Measurements from ENCODE around the gene PTPRG. TPM values are rescaled to one million over a fixed set of nuclear protein-coding genes. Genes with fewer than 3 reads are reported as not detected.

Gene PTPRG
- total and polyA plus RNA-seq, 2 of the 13 experiments (the other 11 are each of a cell fraction or from before 2014, with no cell fraction given), result 8.0 to 25.3 TPM

DNA sequence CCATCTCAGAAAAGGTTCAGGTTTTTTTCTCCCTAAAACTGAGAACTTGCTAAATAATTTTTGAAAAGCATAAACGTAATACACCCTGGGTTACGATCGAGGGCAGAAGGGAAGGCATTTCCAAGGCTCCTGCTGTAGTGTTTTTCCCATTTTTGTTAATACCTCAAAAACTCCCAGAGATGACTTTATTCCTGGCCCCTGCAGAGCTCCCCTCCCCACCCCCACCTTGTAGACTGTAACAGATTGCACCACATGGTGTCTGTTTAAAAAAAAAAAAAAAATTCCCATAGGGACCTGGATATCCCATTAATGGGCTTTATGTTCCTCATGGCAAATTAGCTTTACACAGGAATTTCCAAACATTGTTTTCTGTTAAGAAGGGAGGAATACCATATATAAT, 773.8 kb downstream of the PTPRG start:
- Histone ChIP-seq H3K9me3 (ENCODE audit: low read length) (no peaks in the 10 kb centered on the region), H3K79me2 (ENCODE audit: insufficient read depth, low read length) (no peaks in the 10 kb centered on the region), H2AFZ (ENCODE audit: low read length) (no peak overlapping the region), H3K4me1 (ENCODE audit: insufficient read depth, low read length) (no peaks in the 10 kb centered on the region), H3K27me3 (ENCODE audit: control insufficient read depth in 1 of 2, insufficient read depth in 2 of 2, low read length in 2 of 2) (no peaks in the 10 kb centered on the region), H3K4me3 (replicated peaks in 1 of 3; ENCODE audit: insufficient read depth in 1 of 3, low read depth in 2 of 3, low read length in 3 of 3) (no peak overlapping the region), H3K27ac (ENCODE audit: extremely low read length, insufficient read depth, low read length) (no peak overlapping the region), H3K36me3 (replicated peaks in 1 of 2; ENCODE audit: control insufficient read depth in 1 of 2, insufficient read depth in 2 of 2, low read length in 2 of 2) (no peaks in the 10 kb centered on the region), H3K4me2 (ENCODE audit: low read depth, low read length) (no peak overlapping the region), H4K20me1 (ENCODE audit: insufficient read depth, low read length) (no peaks in the 10 kb centered on the region; the same call in 1 of the 2 replicates), H3K9ac (ENCODE audit: insufficient read depth, low read depth, low read length) (no peak overlapping the region)
- ATAC-seq (no peak), FAIRE-seq (no peak), DNase-seq (ENCODE audit: low spot score) (no peak)
- no TSS peak for BruUV-seq (replicated peaks)
- CTCF ChIA-PET (ENCODE audit: low intra/inter-chr PET ratio, low total read pairs), result interaction anchor here (0.9 kb wide), 1 partner anchor 225 kb away, joined by 4 read pairs; no protein-coding TSS in a partner anchor
- POLR2A ChIA-PET, result no interaction called here
- TF ChIP-seq SIN3B (IDR thresholded peaks at IDR 0.05; ENCODE audit: low read length), result no peak
- intact Hi-C loops (cut with micrococcal nuclease; ENCODE audit: unreplicated experiment) (no loop called here), in situ Hi-C loops (cut with HindIII; ENCODE audit: extremely low pct_ligation_motif_present, low pct_unique_long_range_greater_than_20kb) (no loop called here)
- 4% methylated on average over 3 of the region's 3 CpGs for WGBS (ENCODE audit: low lambda C conversion rate)

DNA sequence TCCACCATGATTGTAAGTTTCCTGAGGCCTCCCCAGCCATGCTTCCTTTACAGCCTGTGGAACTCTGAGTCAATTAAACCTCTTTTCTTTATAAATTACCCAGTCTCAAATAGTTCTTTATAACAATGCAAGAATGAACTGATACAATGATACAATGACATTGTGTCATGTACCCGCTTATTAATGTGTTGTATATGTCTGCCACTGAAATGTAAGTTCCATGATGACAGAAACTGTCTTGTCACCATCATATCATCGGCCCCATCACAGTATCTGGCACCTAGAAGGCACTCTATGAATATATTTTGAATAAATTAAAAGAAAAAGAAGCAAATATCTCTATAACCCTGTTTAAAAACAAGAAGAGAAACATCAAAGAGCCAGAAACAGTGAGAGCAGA, 782.4 kb downstream of the PTPRG start:
- TF ChIP-seq, protein P1, sequence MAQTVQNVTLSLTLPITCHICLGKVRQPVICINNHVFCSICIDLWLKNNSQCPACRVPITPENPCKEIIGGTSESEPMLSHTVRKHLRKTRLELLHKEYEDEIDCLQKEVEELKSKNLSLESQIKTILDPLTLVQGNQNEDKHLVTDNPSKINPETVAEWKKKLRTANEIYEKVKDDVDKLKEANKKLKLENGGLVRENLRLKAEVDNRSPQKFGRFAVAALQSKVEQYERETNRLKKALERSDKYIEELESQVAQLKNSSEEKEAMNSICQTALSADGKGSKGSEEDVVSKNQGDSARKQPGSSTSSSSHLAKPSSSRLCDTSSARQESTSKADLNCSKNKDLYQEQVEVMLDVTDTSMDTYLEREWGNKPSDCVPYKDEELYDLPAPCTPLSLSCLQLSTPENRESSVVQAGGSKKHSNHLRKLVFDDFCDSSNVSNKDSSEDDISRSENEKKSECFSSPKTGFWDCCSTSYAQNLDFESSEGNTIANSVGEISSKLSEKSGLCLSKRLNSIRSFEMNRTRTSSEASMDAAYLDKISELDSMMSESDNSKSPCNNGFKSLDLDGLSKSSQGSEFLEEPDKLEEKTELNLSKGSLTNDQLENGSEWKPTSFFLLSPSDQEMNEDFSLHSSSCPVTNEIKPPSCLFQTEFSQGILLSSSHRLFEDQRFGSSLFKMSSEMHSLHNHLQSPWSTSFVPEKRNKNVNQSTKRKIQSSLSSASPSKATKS (CRISPR knock-in tag; IDR thresholded peaks at IDR 0.05), result no peak
- no peak for TF ChIP-seq ZNF749 (CRISPR knock-in tag; IDR thresholded peaks at IDR 0.05; ENCODE audit: borderline replicate concordance)
- TF ChIP-seq HOXA3 (CRISPR knock-in tag; IDR thresholded peaks at IDR 0.05), result no peak
- no peak for TF ChIP-seq KLF15 (CRISPR knock-in tag; IDR thresholded peaks at IDR 0.05; ENCODE audit: borderline replicate concordance)
- TF ChIP-seq JUNB (CRISPR knock-in tag; IDR thresholded peaks at IDR 0.05; ENCODE audit: borderline replicate concordance), result no peak
- TF ChIP-seq MEIS1 (CRISPR knock-in tag; IDR thresholded peaks at IDR 0.05; ENCODE audit: borderline replicate concordance), result no peak
- TF ChIP-seq CCDC6 (CRISPR knock-in tag; IDR thresholded peaks at IDR 0.05), result no peak
- no peak for TF ChIP-seq ZFAT (CRISPR knock-in tag; conservative IDR thresholded peaks at IDR 0.05)
- ChIA-PET CTCF (ENCODE audit: low intra/inter-chr PET ratio, low total read pairs) (no interaction called here), POLR2A (no interaction called here)
- FAIRE-seq (no peak), DNase-seq (ENCODE audit: low spot score) (no peak), ATAC-seq (no peak)
- Histone ChIP-seq H3K9me3 (ENCODE audit: low read length) (no peaks in the 10 kb centered on the region), H3K4me1 (ENCODE audit: insufficient read depth, low read length) (no peaks in the 10 kb centered on the region), H3K4me2 (ENCODE audit: low read depth, low read length) (no peak overlapping the region), H3K27ac (ENCODE audit: extremely low read length, insufficient read depth, low read length) (no peak overlapping the region), H3K4me3 (replicated peaks in 1 of 3; ENCODE audit: insufficient read depth in 1 of 3, low read depth in 2 of 3, low read length in 3 of 3) (no peak overlapping the region), H3K9ac (ENCODE audit: insufficient read depth, low read depth, low read length) (no peak overlapping the region), H3K27me3 (ENCODE audit: control insufficient read depth in 1 of 2, insufficient read depth in 2 of 2, low read length in 2 of 2) (no peaks in the 10 kb centered on the region), H2AFZ (ENCODE audit: low read length) (no peak overlapping the region), H4K20me1 (ENCODE audit: insufficient read depth, low read length) (no peaks in the 10 kb centered on the region), H3K36me3 (replicated peaks in 1 of 2; ENCODE audit: control insufficient read depth in 1 of 2, insufficient read depth in 2 of 2, low read length in 2 of 2) (no peaks in the 10 kb centered on the region), H3K79me2 (ENCODE audit: insufficient read depth, low read length) (no peaks in the 10 kb centered on the region)
- BruUV-seq (replicated peaks), result no TSS peak
- in situ Hi-C loops (cut with HindIII; ENCODE audit: extremely low pct_ligation_motif_present, low pct_unique_long_range_greater_than_20kb), result no loop called here
- 3% methylated on average over 2 of the region's 2 CpGs for WGBS (ENCODE audit: low lambda C conversion rate)
- intact Hi-C loops (cut with micrococcal nuclease; ENCODE audit: unreplicated experiment), result no loop called here

Measured in HepG2 (cell line).